Kidney capillary endothelial cell (primary cell): ENCODE data around the gene CTIF.

Experiments used
- DNase-seq: peaks from one replicate; pipeline ENCODE4 v3.0.0-alpha.2; 2018; ENCODE audit warnings: low spot score

The CTIF gene

DNA sequence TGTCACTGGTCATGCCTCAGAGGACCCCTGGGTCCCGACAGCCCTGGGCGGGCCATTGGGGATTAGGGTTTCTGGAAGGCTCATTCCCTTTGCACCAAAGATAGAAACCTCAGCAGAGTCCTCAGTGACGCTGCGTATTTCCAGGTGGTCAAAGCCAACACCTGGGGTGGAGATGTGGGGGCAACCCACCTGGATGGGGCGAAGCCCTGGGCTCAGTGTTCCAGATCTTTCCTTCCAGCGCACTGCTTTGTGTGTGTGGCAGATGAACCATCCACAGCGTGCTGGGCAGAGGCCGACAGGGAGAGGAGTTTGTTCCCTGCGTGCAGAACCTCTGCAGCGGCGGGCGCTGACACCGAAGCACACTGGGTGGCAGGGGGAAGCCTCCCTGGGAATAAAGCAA lies 143.9 kb downstream of the CTIF start:
- no peak for DNase-seq

DNA sequence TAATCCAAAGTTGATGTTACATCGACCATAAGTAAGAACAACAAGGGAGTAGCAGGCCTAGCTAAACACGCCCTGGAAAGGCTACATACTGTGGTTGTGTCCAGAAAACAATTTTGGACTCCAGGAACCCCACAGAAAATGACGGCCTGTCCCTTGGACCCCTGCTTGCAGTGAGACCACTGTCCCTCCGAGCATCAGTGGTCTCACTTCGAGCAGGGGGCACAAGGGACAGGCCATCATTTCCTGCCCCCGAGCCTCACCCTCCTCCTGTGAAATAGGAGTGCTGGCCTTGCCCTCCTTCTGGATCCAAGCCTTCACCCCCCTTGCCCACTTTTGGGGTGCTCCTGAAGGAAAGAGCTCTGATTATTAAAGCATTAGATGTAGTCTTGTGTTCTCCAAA lies 144.4 kb downstream of the CTIF start:
- no peak for DNase-seq

DNA sequence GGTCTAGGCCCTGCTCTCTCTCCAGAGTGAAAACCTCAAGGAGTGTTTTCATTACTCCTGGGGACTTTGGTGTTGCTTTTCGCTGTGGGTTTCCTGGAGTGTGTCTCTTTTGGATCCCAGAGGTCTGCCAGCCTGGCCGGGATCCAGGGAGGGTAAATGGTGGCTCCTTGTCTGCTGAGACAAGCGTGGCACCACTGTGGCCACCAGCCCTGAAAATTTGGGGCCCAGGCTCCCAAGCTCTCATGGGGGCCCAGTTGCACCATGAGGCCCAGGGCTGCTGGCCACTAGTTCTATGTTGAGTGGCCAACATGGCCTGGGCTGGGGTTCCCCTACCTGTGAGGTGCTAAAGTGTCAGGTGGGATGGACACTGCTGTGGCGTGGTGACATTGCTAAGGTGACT lies 144.8 kb downstream of the CTIF start:
- DNase-seq, result no peak

DNA sequence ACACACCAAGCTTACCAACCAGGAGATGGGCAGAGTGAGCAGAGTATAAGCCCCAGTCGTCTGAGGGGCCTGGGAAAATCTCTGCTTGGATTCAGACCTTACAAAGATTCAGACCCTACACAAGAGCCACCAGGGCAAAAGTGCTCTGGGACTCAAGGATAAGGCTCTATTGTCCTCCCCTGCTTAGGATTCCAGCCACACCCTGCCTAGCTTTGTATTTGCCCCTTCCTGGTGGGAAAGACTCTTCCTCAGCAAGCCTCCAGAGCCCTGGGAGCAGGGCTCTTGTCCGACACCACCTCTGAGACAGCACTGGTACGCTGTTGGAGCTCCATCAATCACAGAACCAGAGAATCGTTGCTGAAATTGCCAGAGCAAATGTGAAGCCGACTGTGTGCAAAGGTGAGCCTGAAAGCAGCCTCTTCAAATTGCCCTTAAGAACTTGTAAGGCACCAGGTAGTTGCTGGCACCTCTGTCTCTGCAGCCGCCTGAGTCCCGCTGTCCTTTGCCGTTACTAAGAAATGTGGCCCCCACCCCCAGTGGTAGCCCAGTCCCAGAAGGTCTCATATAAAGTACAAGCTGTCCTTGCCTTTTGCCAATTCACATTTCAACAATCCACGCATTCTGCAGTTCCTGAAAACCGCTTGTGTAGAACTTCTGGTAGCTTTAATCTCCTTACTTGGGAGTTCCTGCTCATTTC lies 148.7 kb downstream of the CTIF start:
- no peak for DNase-seq

DNA sequence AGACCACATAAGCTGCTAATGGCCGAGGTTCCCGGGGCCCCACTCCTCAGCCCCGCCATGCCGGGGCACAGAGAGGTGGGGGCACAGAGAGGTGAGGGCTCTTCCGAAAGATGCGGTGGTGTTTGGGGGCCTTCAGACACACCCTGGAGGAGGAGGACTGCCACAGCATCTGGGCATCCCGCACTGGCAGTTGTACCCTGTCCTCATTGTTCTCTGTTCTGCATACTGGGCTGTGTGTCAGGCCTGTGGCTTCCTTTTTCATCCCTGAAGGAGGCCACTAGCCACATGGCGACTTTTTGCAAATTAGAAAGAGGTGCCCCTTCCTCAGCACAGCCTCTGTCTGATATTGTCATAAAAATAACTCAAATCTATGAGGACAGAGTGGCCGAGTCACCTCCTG lies 150.1 kb downstream of the CTIF start:
- no peak for DNase-seq

DNA sequence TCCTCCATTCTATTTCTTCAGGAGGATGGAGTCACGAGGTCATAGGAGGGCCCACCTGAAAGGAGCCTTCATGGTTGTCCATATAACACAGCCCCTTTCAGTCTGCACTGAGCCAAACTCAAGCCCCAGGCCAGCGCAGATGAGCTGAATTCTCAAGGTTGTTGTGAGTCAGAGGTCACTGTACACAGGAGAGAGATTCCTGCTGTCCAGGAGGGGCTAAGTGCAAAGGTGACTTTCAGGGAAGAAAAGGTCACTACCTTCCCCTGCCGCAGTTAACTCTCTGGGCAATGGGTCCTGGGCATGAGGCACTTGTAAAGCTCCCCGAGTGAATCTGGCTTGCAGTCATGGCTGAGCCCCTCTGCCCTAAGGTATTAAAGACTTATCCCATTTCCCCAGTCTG lies 150.7 kb downstream of the CTIF start:
- DNase-seq, result no peak

DNA sequence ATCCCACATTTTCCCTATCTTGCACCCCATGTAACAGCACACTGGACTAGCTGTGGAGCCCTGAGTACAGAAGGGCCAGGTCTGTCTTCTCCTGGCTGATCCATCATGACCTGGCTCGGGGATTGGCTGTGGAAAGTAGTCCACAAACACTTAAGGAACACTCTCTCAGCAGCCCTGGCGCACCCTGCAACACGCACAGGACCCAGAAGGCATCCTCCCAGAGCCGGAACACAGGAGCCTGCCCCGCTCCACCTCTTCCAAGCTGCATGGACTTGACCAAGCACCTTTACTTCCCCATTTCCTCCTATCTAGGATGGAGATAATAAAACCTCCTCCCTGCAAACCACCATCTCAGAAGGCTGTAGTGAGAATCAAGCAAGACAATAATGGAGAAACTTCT lies 151.7 kb downstream of the CTIF start:
- DNase-seq, result no peak

DNA sequence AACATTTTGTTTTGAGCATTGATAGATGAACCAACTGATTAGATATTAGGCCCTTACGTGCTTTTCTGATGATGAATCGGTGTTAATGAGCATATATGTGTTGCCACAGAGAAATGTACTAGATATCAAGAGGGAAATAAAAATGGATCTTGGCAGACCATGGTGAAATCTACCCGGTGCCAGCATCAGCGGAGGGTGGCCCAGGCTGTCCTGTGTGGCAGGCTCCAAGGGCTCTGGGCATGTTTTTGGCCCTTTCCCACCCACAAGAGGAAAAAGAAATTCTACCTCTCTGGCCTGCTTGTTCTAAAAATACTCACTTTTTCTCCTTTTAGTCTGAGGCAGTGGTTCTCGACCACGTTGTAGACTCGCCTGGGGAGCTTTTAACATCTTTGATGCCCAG lies 154.2 kb downstream of the CTIF start:
- no peak for DNase-seq

DNA sequence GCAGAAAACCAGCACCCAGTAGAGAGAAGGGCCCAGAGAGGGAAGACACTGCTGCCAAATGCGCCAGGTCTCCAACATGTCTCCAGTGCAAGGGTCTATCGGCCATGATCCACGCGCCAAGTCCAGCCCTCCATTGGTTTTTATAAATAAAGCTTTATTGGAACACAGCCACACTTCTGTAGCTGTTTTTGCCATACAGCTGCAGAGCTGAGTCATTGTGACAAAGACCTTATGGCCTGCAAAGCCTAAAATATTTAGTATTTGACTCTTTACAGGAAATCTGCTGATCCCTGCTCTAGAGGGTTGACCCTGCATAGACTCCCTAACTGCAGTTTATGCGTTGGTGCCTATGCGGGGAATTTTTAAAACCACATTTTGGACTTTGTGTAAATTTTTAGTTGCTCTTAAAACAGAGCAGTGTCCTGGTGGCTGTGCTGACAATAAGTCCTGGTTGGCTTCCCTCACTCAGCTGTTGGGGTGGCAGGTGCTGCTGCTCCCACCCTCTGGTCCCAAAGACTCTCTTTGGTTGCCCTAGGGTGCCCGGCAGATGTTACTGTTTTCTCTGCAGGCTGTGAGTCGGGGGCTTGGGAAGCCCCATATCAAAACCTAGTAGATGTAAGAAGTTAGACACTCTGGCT lies 154.9 kb downstream of the CTIF start:
- peak; percentile 58 for DNase-seq

DNA sequence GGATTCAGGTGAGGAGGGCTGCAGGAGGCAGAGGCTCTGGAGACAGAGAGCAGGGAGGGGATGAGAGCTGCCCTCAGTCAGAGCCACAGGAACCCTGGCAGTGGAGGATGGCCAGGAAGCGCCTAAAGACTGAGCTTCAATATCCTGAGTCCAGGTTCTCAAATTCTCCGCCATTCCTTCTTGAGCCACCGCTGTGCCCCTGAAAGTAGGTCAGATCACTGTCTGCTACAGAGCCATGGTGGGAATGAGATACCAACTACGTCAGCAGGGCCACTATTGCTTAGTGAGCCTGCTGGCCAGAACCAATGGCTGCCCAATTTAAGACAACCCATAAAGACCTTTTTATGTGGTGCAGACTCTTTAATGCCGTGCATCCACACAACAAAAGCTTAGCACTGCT lies 155.5 kb downstream of the CTIF start:
- no peak for DNase-seq

DNA sequence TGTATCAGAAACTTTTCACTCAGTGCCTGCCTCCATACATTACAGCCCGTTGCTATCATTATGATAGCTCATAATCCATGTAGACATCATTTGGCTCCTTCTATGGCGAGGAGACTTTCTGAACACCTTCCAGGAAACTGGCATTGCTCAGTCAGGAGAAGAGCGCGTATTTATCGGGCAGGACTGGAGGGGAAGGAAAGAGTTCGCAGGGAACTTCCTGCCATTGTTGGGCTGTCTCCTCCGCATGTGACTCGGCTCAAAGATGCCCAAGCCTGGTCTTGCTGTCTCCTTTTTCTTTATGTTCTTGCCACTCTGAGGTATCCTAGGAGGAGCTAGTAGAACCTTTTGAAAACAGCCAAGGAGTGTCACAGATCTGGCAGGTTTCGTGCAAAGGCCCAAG lies 156.8 kb downstream of the CTIF start:
- peak; percentile 89 for DNase-seq

DNA sequence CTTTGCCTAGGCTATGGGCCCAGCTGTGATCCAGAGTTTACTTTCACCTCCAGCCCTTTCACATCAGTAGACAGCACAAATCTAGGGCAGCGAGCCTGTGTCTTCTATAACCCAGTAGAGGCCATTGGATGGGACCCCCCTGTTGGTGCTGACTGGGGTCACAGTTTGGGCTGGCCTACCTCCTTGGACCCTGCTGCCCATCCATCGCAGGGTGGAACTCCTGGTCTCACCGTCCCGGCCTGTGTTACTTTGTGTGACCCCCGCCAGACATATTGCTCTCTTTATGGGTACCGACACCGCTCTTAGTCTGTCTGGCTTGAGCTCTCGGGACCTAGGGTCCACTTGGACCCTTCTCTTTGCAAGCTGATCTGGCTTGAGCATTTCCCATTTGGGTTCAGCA lies 157.4 kb downstream of the CTIF start:
- no peak for DNase-seq

DNA sequence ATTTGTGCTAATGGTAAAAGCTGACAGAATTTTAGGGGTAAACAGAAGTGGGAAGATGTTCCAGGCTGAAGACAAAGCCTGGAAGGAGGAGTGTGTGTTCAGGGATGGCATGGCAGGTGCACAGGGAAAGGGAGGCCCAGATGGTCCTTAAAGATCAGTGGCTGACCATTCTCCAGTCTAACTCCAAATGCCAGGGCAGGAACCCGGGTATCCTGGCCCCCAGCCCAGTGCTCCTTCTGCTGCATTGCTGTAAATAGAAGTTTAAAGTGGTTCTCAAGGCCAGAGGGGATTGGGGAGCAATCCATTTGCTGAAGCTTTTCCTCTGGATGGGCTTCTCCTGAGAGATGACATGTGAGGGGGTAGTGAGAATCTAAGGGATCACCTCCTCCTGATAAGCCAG lies 158.6 kb downstream of the CTIF start:
- no peak for DNase-seq

DNA sequence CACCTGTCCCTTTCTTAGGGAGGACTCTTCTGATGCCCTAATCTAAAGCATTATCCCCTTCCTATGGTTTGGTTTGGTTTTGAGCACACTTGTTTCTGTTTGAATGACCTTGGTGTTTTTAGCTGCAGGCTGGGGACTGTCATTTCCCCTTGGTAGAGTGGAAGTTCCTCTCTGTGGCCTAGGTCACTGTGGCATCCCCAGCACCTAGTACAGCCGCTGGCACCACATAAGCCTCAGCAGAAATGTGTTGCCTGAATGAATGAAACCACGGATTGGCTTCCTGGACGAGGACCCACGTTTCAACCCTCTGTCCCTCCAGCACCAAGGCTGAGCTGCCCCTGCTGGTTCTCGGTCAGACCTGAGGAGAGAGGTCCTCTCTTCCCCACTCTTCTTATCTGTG lies 159.9 kb downstream of the CTIF start:
- no peak for DNase-seq

DNA sequence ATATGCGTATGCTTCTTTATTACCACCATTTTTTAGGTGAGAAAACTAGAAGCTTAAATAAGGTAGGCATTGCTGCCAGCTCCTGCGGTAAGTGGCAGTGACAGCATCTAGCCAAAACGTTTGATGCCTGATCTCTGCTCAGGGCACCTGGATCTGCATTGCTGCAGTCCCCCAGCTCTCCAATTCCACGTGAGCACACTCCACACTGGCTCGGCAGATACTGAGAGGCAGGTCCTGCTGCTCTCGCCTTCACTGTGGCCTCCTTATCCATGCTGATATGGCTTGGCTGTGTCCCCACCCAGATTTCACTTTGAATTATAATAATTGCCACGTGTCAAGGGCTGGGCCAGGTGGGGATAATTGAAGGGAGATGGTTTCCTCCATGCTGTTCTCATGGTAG lies 160.9 kb downstream of the CTIF start:
- DNase-seq, result no peak

DNA sequence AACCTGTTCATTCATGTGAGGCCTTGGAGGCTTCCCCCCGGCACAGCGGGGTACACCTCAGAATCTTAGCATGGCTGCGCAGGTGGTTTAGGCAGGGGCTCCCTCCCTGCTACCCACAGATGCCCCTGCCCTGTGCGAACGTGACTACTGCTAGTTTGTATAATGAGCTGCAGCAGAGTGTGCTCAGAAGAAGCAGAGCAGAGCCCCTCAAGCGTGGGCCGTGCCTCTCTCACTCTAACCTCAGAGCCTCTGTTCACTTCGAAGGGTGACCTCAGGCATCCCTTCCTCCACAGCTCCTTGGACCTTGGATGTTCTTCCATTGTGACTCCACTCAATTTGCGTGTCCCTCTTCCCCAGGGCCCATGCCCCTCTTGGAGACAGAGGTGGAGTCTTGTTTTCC lies 161.6 kb downstream of the CTIF start:
- no peak for DNase-seq

DNA sequence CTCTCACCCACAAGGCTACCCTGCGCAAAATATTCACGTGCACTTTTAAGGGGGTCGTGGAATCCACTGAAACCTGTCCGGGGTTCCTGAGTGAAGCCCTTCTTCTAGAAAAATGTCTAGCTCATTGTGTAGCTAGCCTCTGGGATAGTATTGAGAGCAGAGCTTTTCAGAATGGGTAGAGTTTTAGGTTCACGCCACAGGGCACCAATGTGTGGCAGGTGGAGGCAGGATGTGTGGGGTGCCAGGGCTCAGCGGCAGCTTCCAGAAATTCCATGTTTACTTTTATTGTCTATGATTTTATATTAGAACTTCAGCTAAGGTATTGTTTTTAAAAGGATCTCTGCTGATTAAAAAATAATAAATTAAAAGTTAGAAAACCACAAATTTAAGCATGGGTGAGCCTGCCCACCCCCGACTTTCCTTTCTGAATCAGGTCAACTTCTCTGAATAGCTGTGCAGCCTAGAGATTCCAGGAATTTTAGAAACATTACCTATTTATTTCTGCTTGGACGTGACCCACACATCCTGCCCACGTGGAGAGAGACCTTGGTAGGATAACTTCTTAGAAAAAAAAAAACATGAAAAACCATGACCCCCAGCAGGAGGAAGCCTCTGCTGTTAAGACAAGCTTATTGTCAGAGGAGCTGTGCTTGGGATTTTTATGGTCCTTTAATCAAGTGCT lies 163.7 kb downstream of the CTIF start:
- DNase-seq, result no peak

DNA sequence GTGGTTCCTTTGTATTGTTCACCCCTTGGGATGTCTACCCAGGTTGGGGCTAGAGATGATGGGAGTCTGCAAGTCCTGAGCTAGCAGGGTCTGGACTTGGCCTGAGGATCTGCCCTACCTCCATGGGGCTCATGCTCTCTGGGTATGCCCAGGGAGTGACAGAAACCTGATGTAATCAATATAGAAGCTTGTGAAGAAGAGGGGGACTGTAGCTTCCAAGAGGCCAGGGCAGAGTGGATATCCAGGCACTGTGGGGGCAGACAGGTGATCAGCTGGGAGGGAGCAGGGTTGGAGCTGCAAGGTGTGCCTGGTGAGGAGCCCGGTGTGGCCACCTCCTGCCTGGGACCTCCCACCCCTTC lies 164.2 kb downstream of the CTIF start:
- no peak for DNase-seq

DNA sequence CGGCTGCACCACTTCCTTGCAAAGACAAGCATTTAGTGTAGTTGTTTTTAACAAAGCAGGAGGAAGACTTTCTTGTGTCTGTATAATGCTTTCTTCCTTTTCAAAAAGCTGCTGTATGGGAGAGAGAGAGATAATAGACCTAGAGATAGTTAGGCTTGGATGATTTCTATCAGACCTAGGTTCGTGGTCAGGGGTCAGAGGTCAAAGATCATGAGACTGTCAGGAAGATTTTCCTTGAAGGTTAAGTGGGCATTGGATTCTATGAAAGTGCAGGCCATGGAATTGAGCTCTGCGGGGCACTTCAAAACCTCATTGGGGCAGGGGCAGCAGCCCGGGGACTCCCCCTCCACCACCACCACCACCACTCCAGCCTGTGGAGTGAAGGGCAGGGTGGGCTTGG lies 164.6 kb downstream of the CTIF start:
- DNase-seq, result no peak

DNA sequence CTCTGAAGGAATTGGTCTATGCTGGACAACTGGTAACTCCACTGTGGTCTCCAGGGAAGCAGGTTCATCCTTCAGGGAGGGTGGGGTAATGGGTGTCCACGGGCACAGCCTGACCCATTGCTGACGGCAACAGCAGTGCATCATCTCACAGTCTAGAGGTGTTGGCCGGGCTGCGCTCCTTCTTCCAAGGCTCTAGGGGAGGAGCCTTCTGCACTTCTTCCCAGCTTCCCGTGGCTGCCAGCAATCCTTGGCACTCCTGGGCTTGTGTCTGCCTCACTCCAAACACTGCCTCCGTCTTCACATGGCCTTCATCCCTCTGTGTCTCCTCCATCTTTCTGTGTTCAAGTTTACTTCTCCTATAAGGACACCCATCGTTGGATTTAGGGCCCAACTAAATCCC lies 166.2 kb downstream of the CTIF start:
- no peak for DNase-seq

DNA sequence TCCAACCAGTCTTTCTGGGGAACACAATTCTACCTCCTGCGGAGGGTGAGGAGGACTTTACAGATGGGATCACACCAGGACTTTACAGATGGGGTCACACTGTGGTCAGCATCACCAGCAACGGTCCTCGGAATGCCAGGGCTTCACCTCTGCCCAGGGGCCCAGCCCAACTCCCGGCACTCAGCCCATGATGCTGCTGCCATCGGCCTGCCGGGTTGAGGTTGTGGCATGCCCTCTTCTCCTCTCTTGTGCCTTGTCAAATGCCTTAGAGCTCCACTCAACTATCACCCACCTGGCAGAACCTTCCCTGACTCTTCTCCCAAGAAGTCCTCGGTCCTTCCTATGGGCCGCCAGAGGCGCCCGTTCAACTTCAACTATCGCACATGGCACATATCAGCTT lies 166.7 kb downstream of the CTIF start:
- no peak for DNase-seq

DNA sequence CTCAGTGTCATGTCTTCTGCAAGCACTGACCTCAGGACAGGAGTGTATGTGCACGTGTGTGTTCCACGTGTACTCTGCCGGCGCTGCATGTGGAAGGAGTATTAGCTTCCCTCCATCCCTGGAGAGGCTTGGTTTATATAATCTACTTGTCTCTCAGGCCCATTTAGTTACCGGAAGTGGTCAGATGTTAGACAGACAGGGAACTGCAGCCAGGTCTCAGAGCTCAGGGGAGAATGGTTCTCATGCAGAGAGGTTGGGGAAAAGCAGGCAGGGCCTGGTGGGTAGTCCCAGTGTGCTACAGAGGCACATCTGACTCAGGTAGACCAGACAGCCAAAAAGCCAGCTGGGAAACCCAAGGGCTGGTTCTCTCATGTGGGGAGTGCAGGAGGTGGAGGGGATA lies 167.9 kb downstream of the CTIF start:
- no peak for DNase-seq

DNA sequence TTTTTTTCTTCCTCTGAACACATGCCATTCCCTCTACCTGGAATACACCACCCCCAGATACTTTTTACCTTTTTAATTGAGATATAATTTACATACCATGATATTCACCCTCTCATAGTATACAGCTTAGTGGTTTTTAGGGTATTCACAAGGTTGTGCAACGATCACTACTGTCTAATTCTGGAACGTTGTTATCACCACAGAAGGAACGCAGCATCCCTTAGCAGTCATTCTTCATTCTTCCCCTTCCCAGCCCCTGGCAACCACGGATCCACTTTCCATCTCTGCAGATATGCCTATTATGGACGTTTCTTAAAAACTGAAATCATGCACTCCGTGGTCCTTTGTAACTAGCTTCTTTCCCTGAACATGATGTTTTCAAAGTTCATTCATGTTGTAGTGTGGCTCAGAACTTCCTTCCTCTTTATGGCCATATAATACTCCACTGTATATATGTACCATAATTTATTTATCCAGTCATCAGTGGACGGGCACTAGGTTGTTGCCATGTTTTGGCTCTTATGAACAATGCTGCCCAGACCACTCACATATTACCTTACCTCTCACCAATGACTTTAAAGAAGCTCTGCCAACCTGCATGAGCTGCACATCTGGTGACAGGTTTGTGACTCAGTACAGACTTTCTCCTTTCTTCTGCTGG lies 168.9 kb downstream of the CTIF start:
- DNase-seq, result no peak
